Measurements from ENCODE around the gene REPIN1. TPM values are rescaled to one million over a fixed set of nuclear protein-coding genes. Genes with fewer than 3 reads are reported as not detected.

The REPIN1 gene
- total and polyA plus RNA-seq, 4 donors, result 17.1 to 118 (median 55.1) TPM

DNA sequence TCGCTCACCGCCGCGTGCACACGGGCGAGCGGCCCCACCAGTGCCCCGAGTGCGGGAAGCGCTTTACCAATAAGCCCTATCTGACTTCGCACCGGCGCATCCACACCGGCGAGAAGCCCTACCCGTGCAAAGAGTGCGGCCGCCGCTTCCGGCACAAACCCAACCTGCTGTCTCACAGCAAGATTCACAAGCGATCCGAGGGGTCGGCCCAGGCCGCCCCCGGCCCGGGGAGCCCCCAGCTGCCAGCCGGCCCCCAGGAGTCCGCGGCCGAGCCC is 3.3 kb downstream of the REPIN1 start:
- Histone ChIP-seq H3K27me3 (ENCODE audit: control insufficient read depth in 4 of 4, insufficient read depth in 4 of 4, low read length in 3 of 4) (no peaks in the 10 kb centered on the region), H3K4me3 (ENCODE audit: low read depth in 1 of 3, low read length in 3 of 3) (no peak overlapping the region), H3K9ac (ENCODE audit: low read depth in 1 of 2, low read length in 2 of 2) (no peak overlapping the region), H3K27ac (ENCODE audit: low read depth in 1 of 2, low read length in 2 of 2) (no peak overlapping the region), H3K9me3 (ENCODE audit: control insufficient read depth in 4 of 4, low read length in 3 of 4) (no peaks in the 10 kb centered on the region), H3K36me3 (ENCODE audit: control insufficient read depth in 4 of 4, insufficient read depth in 3 of 4, low read depth in 1 of 4, low read length in 3 of 4) (peaks cover 6 to 21% (median 17%) of the 10 kb centered on the region in 4 donors), H3K4me1 (ENCODE audit: control insufficient read depth in 4 of 4, insufficient read depth in 4 of 4, low read length in 3 of 4) (peaks cover 14 to 64% (median 47%) of the 10 kb centered on the region in 4 donors)
- TF ChIP-seq GABPA (IDR thresholded peaks at IDR 0.05 in 1 of 2, conservative IDR thresholded peaks at IDR 0.05 in 1 of 2), result no peak
- no peak for TF ChIP-seq HNF4G (IDR thresholded peaks at IDR 0.05)
- no peak for TF ChIP-seq FOXA1 (IDR thresholded peaks at IDR 0.05)
- TF ChIP-seq, protein P1, sequence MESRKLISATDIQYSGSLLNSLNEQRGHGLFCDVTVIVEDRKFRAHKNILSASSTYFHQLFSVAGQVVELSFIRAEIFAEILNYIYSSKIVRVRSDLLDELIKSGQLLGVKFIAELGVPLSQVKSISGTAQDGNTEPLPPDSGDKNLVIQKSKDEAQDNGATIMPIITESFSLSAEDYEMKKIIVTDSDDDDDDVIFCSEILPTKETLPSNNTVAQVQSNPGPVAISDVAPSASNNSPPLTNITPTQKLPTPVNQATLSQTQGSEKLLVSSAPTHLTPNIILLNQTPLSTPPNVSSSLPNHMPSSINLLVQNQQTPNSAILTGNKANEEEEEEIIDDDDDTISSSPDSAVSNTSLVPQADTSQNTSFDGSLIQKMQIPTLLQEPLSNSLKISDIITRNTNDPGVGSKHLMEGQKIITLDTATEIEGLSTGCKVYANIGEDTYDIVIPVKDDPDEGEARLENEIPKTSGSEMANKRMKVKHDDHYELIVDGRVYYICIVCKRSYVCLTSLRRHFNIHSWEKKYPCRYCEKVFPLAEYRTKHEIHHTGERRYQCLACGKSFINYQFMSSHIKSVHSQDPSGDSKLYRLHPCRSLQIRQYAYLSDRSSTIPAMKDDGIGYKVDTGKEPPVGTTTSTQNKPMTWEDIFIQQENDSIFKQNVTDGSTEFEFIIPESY (IDR thresholded peaks at IDR 0.05), result no peak
- no peak for TF ChIP-seq RXRA (IDR thresholded peaks at IDR 0.05)
- 84% methylated on average over 30 of the region's 30 CpGs for WGBS
- no peak for DNase-seq (ENCODE audit: low spot score)

DNA sequence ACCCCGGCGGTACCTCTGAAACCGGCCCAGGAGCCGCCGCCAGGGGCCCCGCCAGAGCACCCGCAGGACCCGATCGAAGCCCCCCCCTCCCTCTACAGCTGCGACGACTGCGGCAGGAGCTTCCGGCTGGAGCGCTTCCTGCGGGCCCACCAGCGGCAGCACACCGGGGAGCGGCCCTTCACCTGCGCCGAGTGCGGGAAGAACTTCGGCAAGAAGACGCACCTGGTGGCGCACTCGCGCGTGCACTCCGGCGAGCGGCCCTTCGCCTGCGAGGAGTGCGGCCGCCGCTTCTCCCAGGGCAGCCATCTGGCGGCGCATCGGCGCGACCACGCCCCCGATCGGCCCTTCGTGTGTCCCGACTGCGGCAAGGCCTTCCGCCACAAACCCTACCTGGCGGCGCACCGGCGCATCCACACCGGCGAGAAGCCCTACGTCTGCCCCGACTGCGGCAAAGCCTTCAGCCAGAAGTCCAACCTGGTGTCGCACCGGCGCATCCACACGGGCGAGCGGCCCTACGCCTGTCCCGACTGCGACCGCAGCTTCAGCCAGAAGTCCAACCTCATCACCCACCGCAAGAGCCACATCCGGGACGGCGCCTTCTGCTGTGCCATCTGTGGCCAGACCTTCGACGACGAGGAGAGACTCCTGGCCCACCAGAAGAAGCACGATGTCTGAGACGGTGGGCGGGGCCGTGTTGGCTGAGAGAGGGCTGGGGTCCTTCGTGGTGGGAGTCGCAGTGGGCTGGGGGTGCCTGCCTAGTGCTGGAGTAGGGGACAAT is 3.8 kb downstream of the REPIN1 start:
- H3K36me3 ChIP-seq (ENCODE audit: control insufficient read depth in 4 of 4, insufficient read depth in 3 of 4, low read depth in 1 of 4, low read length in 3 of 4), result peaks cover 6 to 21% (median 17%) of the 10 kb centered on the region in 4 donors
- H3K27ac ChIP-seq (ENCODE audit: low read depth in 1 of 2, low read length in 2 of 2), result no peak overlapping the region
- no peak overlapping the region for H3K9ac ChIP-seq (ENCODE audit: low read depth in 1 of 2, low read length in 2 of 2)
- no peak overlapping the region for H3K4me3 ChIP-seq (ENCODE audit: low read depth in 1 of 3, low read length in 3 of 3)
- no peaks in the 10 kb centered on the region for H3K27me3 ChIP-seq (ENCODE audit: control insufficient read depth in 4 of 4, insufficient read depth in 4 of 4, low read length in 3 of 4)
- WGBS, result 84% methylated on average over 79 of the region's 79 CpGs
- peaks cover 18 to 66% (median 49%) of the 10 kb centered on the region in 4 donors for H3K4me1 ChIP-seq (ENCODE audit: control insufficient read depth in 4 of 4, insufficient read depth in 4 of 4, low read length in 3 of 4)
- TF ChIP-seq FOXA1 (IDR thresholded peaks at IDR 0.05) (no peak), NR2F2 (IDR thresholded peaks at IDR 0.05) (no peak)
- H3K9me3 ChIP-seq (ENCODE audit: control insufficient read depth in 4 of 4, low read length in 3 of 4), result no peaks in the 10 kb centered on the region
- DNase-seq (ENCODE audit: low spot score), result no peak

DNA sequence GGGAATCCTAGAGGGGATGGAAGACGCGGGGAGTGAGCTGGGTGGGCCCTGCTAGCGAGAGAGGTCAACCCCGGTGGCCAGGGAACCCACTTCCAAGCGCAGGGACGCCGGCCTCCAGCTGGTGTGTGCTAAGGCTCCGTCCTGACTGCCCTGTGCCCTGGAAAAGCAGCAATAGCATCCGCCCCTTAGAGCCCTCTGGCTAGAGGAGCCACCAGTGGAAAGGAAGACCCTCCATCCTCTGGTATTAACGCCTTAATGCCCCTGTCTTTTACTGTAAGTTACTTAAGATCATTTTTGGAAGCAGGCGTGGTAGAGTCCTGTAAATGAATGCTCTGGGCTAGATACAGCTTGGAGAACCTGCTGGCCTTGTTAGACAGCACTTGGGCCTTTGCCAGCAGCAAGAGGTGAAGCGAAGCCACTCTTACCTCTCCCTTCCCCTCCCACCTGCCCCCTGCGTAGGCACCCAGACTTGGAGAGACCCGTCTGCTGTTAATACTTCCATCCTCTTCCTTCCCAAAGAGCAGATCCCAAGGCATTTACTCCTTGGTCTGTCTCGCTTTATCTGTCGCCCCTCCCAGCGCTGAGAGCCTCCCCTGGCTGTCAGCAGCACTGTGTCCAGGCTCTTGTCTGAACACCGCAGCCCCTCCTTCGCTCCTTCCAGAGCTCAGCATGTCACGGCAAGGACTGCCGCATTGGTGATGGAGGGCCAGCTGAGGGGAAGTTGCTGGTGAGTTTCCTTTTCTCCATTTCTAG is 4.6 kb downstream of the REPIN1 start:
- peaks cover 6 to 21% (median 17%) of the 10 kb centered on the region in 4 donors for H3K36me3 ChIP-seq (ENCODE audit: control insufficient read depth in 4 of 4, insufficient read depth in 3 of 4, low read depth in 1 of 4, low read length in 3 of 4)
- no peak overlapping the region for H3K4me3 ChIP-seq (ENCODE audit: low read depth in 1 of 3, low read length in 3 of 3)
- H3K4me1 ChIP-seq (ENCODE audit: control insufficient read depth in 4 of 4, insufficient read depth in 4 of 4, low read length in 3 of 4), result peaks cover 18 to 66% (median 52%) of the 10 kb centered on the region in 4 donors
- TF ChIP-seq YY1 (IDR thresholded peaks at IDR 0.05) (no peak), HNF4A (conservative IDR thresholded peaks at IDR 0.05) (no peak), TAF1 (conservative IDR thresholded peaks at IDR 0.05) (no peak), FOXA1 (IDR thresholded peaks at IDR 0.05) (no peak), GABPA (IDR thresholded peaks at IDR 0.05 in 1 of 2, conservative IDR thresholded peaks at IDR 0.05 in 1 of 2) (no peak), RXRA (IDR thresholded peaks at IDR 0.05) (no peak), EGR1 (IDR thresholded peaks at IDR 0.05; ENCODE audit: low read depth in 2 of 2) (no peak), SP1 (IDR thresholded peaks at IDR 0.05) (no peak), JUND (IDR thresholded peaks at IDR 0.05) (no peak)
- TF ChIP-seq, protein P2, sequence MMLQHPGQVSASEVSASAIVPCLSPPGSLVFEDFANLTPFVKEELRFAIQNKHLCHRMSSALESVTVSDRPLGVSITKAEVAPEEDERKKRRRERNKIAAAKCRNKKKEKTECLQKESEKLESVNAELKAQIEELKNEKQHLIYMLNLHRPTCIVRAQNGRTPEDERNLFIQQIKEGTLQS (IDR thresholded peaks at IDR 0.05), result no peak
- TF ChIP-seq, protein P1 (IDR thresholded peaks at IDR 0.05), result no peak
- TF ChIP-seq, protein P3, sequence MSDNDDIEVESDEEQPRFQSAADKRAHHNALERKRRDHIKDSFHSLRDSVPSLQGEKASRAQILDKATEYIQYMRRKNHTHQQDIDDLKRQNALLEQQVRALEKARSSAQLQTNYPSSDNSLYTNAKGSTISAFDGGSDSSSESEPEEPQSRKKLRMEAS (IDR thresholded peaks at IDR 0.05), result no peak
- TF ChIP-seq, protein P4, sequence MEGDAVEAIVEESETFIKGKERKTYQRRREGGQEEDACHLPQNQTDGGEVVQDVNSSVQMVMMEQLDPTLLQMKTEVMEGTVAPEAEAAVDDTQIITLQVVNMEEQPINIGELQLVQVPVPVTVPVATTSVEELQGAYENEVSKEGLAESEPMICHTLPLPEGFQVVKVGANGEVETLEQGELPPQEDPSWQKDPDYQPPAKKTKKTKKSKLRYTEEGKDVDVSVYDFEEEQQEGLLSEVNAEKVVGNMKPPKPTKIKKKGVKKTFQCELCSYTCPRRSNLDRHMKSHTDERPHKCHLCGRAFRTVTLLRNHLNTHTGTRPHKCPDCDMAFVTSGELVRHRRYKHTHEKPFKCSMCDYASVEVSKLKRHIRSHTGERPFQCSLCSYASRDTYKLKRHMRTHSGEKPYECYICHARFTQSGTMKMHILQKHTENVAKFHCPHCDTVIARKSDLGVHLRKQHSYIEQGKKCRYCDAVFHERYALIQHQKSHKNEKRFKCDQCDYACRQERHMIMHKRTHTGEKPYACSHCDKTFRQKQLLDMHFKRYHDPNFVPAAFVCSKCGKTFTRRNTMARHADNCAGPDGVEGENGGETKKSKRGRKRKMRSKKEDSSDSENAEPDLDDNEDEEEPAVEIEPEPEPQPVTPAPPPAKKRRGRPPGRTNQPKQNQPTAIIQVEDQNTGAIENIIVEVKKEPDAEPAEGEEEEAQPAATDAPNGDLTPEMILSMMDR (IDR thresholded peaks at IDR 0.05; ENCODE audit: low read depth, low read length, missing input control), result no peak
- TF ChIP-seq, protein P5, sequence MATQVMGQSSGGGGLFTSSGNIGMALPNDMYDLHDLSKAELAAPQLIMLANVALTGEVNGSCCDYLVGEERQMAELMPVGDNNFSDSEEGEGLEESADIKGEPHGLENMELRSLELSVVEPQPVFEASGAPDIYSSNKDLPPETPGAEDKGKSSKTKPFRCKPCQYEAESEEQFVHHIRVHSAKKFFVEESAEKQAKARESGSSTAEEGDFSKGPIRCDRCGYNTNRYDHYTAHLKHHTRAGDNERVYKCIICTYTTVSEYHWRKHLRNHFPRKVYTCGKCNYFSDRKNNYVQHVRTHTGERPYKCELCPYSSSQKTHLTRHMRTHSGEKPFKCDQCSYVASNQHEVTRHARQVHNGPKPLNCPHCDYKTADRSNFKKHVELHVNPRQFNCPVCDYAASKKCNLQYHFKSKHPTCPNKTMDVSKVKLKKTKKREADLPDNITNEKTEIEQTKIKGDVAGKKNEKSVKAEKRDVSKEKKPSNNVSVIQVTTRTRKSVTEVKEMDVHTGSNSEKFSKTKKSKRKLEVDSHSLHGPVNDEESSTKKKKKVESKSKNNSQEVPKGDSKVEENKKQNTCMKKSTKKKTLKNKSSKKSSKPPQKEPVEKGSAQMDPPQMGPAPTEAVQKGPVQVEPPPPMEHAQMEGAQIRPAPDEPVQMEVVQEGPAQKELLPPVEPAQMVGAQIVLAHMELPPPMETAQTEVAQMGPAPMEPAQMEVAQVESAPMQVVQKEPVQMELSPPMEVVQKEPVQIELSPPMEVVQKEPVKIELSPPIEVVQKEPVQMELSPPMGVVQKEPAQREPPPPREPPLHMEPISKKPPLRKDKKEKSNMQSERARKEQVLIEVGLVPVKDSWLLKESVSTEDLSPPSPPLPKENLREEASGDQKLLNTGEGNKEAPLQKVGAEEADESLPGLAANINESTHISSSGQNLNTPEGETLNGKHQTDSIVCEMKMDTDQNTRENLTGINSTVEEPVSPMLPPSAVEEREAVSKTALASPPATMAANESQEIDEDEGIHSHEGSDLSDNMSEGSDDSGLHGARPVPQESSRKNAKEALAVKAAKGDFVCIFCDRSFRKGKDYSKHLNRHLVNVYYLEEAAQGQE (IDR thresholded peaks at IDR 0.05), result no peak

More for the DNA sequence above, 4.6 kb downstream of the REPIN1 start:
- WGBS, result 79% methylated on average over 21 of the region's 21 CpGs
- H3K27me3 ChIP-seq (ENCODE audit: control insufficient read depth in 4 of 4, insufficient read depth in 4 of 4, low read length in 3 of 4), result no peaks in the 10 kb centered on the region
- H3K27ac ChIP-seq (ENCODE audit: low read depth in 1 of 2, low read length in 2 of 2), result no peak overlapping the region
- no peaks in the 10 kb centered on the region for H3K9me3 ChIP-seq (ENCODE audit: control insufficient read depth in 4 of 4, low read length in 3 of 4)
- no peak for DNase-seq (ENCODE audit: low spot score)
- H3K9ac ChIP-seq (ENCODE audit: low read depth in 1 of 2, low read length in 2 of 2), result no peak overlapping the region
